BLaER1 (cell line): ENCODE results near the gene ULBP3.
A peak's percentile ranks its signal among the peaks of the same experiment; 100 is the strongest.

Experiments
- H3K27ac ChIP-seq: shearing (Covaris generic); formaldehyde crosslinking; 2 replicates; pipeline ENCODE4 v1.8.1; 2022
- H3K27me3 ChIP-seq: shearing (Covaris generic); formaldehyde crosslinking; 2 replicates; pipeline ENCODE4 v1.8.1; 2022
- H3K36me3 ChIP-seq: shearing (Covaris generic); formaldehyde crosslinking; 2 replicates; pipeline ENCODE4 v1.8.1; 2022
- H3K4me1 ChIP-seq: shearing (Covaris generic); formaldehyde crosslinking; 2 replicates; pipeline ENCODE4 v1.8.1; 2022
- H3K4me2 ChIP-seq: shearing (Covaris generic); formaldehyde crosslinking; 2 replicates; pipeline ENCODE4 v1.8.1; 2022
- H3K4me3 ChIP-seq: shearing (Covaris generic); formaldehyde crosslinking; 2 replicates; pipeline ENCODE4 v1.8.1; 2022
- H3K9ac ChIP-seq: shearing (Covaris generic); formaldehyde crosslinking; 2 replicates; pipeline ENCODE4 v1.8.1; 2022
- H3K9me3 ChIP-seq: shearing (Covaris generic); formaldehyde crosslinking; 2 replicates; pipeline ENCODE4 v1.8.1; 2022
- H4K20me1 ChIP-seq: shearing (Covaris generic); formaldehyde crosslinking; 2 replicates; pipeline ENCODE4 v1.8.1; 2022
- Cebpa-rat ChIP-seq: shearing (Covaris generic); IDR thresholded peaks from 2 replicates; pipeline ENCODE4 v1.8.1; 2022

ULBP3 gene

GRCh38 chr6:150068720-150069648 lies at the start of gene ULBP3:
Gene ULBP3, minus strand, starts transcription at chr6:150069121. Its CDS starts 55 bp downstream, at chr6:150069066.
- Histone ChIP-seq H3K9me3 (no peaks in the 10 kb centered on the region), H3K27me3 (no peaks in the 10 kb centered on the region), H3K27ac (peak within 1 kb of the TSS; percentile 49), H3K36me3 (peaks cover 18% of the 10 kb centered on the region), H3K9ac (peak within 1 kb of the TSS; percentile 79), H4K20me1 (no peaks in the 10 kb centered on the region), H3K4me3 (peak within 1 kb of the TSS; percentile 78), H3K4me2 (peak within 1 kb of the TSS; percentile 96), H3K4me1 (peaks cover 34% of the 10 kb centered on the region)
- TF ChIP-seq Cebpa-rat: no peak

GRCh38 chr6:150118627-150119026 lies 49.7 kb upstream of the ULBP3 start:
- Histone ChIP-seq H3K27ac (peak overlapping the region; percentile 83), H3K4me2 (peak overlapping the region; percentile 94), H3K36me3 (no peaks in the 10 kb centered on the region), H3K4me1 (peaks cover 98% of the 10 kb centered on the region), H4K20me1 (no peaks in the 10 kb centered on the region), H3K27me3 (no peaks in the 10 kb centered on the region), H3K9ac (peak overlapping the region; percentile 57), H3K4me3 (peak overlapping the region; percentile 53; the same call in 1 of the 2 replicates), H3K9me3 (peaks cover 17% of the 10 kb centered on the region)
- no peak for TF ChIP-seq Cebpa-rat

- H3K9me3 ChIP-seq: peaks cover 15% of the 10 kb centered on the region
- no peak for TF ChIP-seq Cebpa-rat
- H3K36me3 ChIP-seq: no peaks in the 10 kb centered on the region
- no peaks in the 10 kb centered on the region for H4K20me1 ChIP-seq
- peak overlapping the region; percentile 83 for H3K27ac ChIP-seq
- H3K4me3 ChIP-seq: no peak overlapping the region
- H3K4me2 ChIP-seq: peak overlapping the region; percentile 94
- H3K9ac ChIP-seq: peak overlapping the region; percentile 57; the same call in 1 of the 2 replicates
- H3K27me3 ChIP-seq: no peaks in the 10 kb centered on the region
- H3K4me1 ChIP-seq: peaks cover 98% of the 10 kb centered on the region
These were observed 49.3 kb upstream of the ULBP3 start for GRCh38 chr6:150118203-150118602.

- Histone ChIP-seq H3K9me3 (peaks cover 24% of the 10 kb centered on the region), H4K20me1 (no peaks in the 10 kb centered on the region), H3K9ac (no peak overlapping the region; the same call in 1 of the 2 replicates), H3K27me3 (no peaks in the 10 kb centered on the region), H3K36me3 (no peaks in the 10 kb centered on the region), H3K4me2 (peak overlapping the region; percentile 94), H3K27ac (peak overlapping the region; percentile 60; the same call in 1 of the 2 replicates), H3K4me3 (0 out of 2 replicates have a peak overlapping the region, but pooled peaks have one; percentile 4), H3K4me1 (peaks cover 83% of the 10 kb centered on the region)
- TF ChIP-seq Cebpa-rat: no peak
These were observed 47.4 kb upstream of the ULBP3 start for GRCh38 chr6:150116200-150116800.

- Histone ChIP-seq H3K4me3 (0 out of 2 replicates have a peak overlapping the region, but pooled peaks have one; percentile 4), H3K4me2 (peak overlapping the region; percentile 94), H3K9ac (no peak overlapping the region; the same call in 1 of the 2 replicates), H4K20me1 (no peaks in the 10 kb centered on the region), H3K4me1 (peaks cover 78% of the 10 kb centered on the region), H3K27ac (peak overlapping the region; percentile 60; the same call in 1 of the 2 replicates), H3K9me3 (peaks cover 24% of the 10 kb centered on the region), H3K27me3 (no peaks in the 10 kb centered on the region), H3K36me3 (no peaks in the 10 kb centered on the region)
- TF ChIP-seq Cebpa-rat: no peak
These were observed 46.8 kb upstream of the ULBP3 start for GRCh38 chr6:150115769-150116168.

GRCh38 chr6:150112233-150112632 lies 43.3 kb upstream of the ULBP3 start:
- no peak for TF ChIP-seq Cebpa-rat

GRCh38 chr6:150102750-150103270 lies 33.9 kb upstream of the ULBP3 start:
- Histone ChIP-seq H3K4me3 (no peak overlapping the region), H3K9me3 (peaks cover 16% of the 10 kb centered on the region), H3K9ac (no peak overlapping the region), H4K20me1 (no peaks in the 10 kb centered on the region), H3K27me3 (no peaks in the 10 kb centered on the region), H3K36me3 (no peaks in the 10 kb centered on the region), H3K4me2 (no peak overlapping the region), H3K4me1 (no peaks in the 10 kb centered on the region), H3K27ac (no peak overlapping the region)
- TF ChIP-seq Cebpa-rat: no peak

More at GRCh38 chr6:150112233-150112632, 43.3 kb upstream of the ULBP3 start:
- Histone ChIP-seq H3K27me3 (no peaks in the 10 kb centered on the region), H3K36me3 (no peaks in the 10 kb centered on the region), H3K27ac (no peak overlapping the region), H4K20me1 (no peaks in the 10 kb centered on the region), H3K9ac (no peak overlapping the region), H3K9me3 (peaks cover 24% of the 10 kb centered on the region), H3K4me2 (no peak overlapping the region), H3K4me3 (no peak overlapping the region), H3K4me1 (peaks cover 44% of the 10 kb centered on the region)

GRCh38 chr6:150100745-150101144 lies 31.8 kb upstream of the ULBP3 start:
- no peak overlapping the region for H3K4me2 ChIP-seq
- H4K20me1 ChIP-seq: no peaks in the 10 kb centered on the region
- TF ChIP-seq Cebpa-rat: no peak
- H3K4me1 ChIP-seq: peaks cover 5% of the 10 kb centered on the region
- H3K27me3 ChIP-seq: no peaks in the 10 kb centered on the region
- no peaks in the 10 kb centered on the region for H3K36me3 ChIP-seq
- peaks cover 16% of the 10 kb centered on the region for H3K9me3 ChIP-seq
- H3K9ac ChIP-seq: no peak overlapping the region
- H3K27ac ChIP-seq: no peak overlapping the region
- H3K4me3 ChIP-seq: no peak overlapping the region

GRCh38 chr6:150099953-150100352 lies 31.0 kb upstream of the ULBP3 start:
- Histone ChIP-seq H4K20me1 (no peaks in the 10 kb centered on the region), H3K9me3 (peaks cover 16% of the 10 kb centered on the region), H3K9ac (no peak overlapping the region), H3K4me3 (no peak overlapping the region), H3K36me3 (no peaks in the 10 kb centered on the region), H3K4me2 (no peak overlapping the region), H3K27me3 (no peaks in the 10 kb centered on the region), H3K4me1 (peaks cover 13% of the 10 kb centered on the region), H3K27ac (no peak overlapping the region)
- no peak for TF ChIP-seq Cebpa-rat
